ENCODE measurements around the gene GDPD2.

The GDPD2 gene

GRCh38 chrX:70470850-70471289 lies 47.8 kb downstream of the GDPD2 start:
- no peak for DNase-seq (ENCODE audit: low read depth in 3 of 3)

DNA sequence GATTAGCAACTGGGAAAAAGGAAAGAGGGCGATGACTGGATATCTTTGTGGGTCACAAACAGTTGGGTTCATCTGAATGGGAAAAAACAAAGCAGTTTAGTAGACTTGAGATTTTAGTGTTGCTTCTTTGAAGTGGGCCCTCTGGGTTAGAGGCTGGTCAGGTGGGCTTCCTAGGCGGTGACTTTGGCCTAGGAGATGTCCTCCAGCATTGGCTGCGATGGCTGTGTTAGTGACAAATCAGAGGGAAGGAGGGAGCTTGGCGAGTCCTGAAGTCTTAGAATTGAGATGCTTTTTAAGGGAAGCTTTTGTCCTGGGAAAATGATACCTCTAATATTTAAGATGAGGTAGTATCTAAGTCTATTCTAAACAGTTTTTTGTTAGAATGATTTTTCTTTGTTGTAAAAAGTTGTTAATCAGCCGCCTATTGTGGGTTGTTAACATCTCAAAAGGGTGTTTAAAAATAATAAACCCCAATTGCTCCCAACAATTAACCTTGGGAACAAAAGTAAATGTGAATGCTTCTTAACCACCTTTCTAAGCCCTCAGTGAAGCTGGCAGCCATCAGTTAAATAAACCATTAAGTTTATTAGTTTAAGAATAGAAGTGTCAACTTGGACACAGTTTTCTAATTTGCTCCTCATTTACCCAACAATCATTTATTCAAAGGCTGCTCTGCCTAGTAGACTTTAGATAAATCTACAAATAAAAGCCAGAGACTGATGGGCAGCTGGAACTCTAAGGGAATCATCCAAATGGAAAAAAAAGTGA lies 53.2 kb downstream of the GDPD2 start:
- no peak for DNase-seq (ENCODE audit: low read depth in 3 of 3)

GRCh38 chrX:70476934-70477733 lies 54.0 kb downstream of the GDPD2 start:
- DNase-seq (ENCODE audit: low read depth in 3 of 3), result no peak

DNA sequence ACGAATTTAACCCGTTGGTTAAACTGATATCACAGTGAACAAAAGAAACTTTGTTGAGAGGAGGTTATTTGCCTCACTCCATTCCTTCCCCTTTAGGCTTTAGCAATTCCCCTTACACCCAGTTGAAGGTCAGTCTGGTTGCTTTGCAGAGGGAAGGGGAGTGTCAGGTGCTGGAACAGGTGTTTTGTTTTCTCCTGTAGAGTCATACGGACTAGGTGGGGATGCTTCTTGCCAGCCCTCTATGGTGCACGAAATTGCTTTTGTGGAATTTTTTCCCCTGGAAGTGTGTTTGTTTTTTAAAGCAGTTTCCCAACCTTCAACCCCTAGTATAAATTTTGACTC lies 54.6 kb downstream of the GDPD2 start:
- DNase-seq (ENCODE audit: low read depth in 3 of 3), result no peak

DNA sequence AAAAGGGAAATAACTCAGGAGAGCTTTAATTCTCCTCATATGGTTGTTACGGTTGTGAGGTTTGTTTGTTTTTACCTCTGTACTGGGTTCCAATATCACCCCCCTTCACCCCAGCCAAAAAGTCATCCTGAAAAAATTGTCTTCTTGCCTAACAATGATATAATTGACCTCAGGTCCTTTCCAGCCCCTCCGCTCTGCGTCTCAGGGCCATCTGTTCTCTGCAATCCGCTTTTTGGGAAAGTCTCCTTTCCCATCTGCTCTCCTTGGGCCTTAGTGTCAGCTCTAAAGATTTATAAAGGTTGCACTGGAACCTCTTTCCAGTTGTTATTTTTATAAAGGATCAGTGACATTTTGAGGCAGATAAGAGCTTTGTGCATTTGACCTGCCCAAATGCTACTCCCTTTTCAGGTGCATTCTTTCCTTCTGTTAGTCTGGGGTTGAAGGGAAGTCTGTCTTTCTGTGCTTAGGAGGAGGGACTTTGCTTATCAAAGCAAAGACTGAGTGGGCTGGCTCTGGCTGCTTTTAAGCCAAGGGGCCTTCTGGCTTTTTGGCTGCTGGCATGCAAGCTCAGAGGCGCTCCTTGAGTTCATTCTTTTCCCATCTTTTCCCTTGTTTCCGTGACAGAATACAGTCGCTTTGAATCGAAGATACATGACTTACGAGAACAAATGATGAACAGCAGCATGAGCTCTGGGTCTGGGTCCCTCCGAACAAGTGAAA lies 55.6 kb downstream of the GDPD2 start:
- DNase-seq (ENCODE audit: low read depth in 3 of 3), result no peak

- no peak for DNase-seq (ENCODE audit: low read depth in 3 of 3)
These were observed 56.3 kb downstream of the GDPD2 start for GRCh38 chrX:70479247-70479921.

GRCh38 chrX:70479922-70480659 lies 57.0 kb downstream of the GDPD2 start:
- no peak for DNase-seq (ENCODE audit: low read depth in 3 of 3)

- DNase-seq (ENCODE audit: low read depth in 3 of 3), result no peak
These were observed 57.5 kb downstream of the GDPD2 start for GRCh38 chrX:70480660-70481018.

DNA sequence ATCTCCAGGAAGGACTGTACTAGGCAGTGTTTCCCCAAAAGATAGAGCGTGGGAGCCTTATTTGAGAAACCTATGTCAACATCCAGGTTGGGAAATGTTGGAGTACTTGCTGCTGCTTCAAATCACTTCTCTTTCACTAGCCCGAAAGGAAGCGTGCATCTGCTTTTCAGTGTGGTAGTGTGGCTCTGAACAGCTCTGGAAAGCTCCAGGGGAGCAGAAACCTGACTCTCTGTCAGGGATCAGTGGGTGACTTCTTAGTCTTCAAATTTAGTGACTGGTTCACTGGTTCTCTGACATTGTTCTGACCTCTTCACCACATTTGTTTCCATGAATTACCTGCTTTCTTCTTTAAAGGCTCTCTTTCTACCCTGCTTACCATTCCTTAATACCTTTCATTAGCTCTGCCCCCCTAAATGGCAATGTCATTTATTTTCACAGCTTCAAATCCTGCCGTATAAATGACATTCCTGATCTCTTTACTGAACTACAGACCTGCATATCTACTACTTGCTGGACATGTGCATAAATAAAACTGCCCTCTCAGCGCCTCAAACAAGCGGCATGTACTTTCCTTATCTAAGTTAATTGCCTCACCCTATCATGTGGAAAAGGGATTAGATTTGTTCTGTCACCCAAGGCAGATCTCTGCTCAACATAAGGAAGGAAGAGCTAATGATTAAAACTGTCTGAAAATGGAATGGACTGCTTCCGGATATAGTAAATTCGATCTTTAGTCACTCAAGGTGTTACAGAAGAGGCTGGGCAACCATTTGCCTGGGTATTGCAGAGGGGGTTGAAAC lies 58.6 kb downstream of the GDPD2 start:
- DNase-seq (ENCODE audit: low read depth in 3 of 3), result no peak

GRCh38 chrX:70482300-70482699 lies 59.2 kb downstream of the GDPD2 start:
- no peak for DNase-seq (ENCODE audit: low read depth in 3 of 3)
